ENCODE results near the gene NRG3. TPM values are rescaled to one million over a fixed set of nuclear protein-coding genes. Genes with fewer than 3 reads are reported as not detected.

NRG3 gene
- total RNA-seq, 4 donors from 2014 or later: 0.20 to 1.1 (median 0.84) TPM; not detected in 1

GRCh38 chr10:82377608-82378007, 502.6 kb downstream of the NRG3 start:
- 39 to 49% methylated on average over 4 of the region's 4 CpGs for WGBS, 2 donors
- H3K36me3 ChIP-seq: no peaks in the 10 kb centered on the region
- H3K4me3 ChIP-seq: no peak overlapping the region
- no peak overlapping the region for H3K27ac ChIP-seq
- no peak for DNase-seq (ENCODE audit: low spot score in 2 of 2)
- no peaks in the 10 kb centered on the region for H3K27me3 ChIP-seq
- H3K4me1 ChIP-seq: no peaks in the 10 kb centered on the region
- TF ChIP-seq POLR2A (IDR thresholded peaks at IDR 0.05) (no peak), CTCF (IDR thresholded peaks at IDR 0.05) (no peak), EP300 (IDR thresholded peaks at IDR 0.05) (no peak)
- no peaks in the 10 kb centered on the region for H3K9me3 ChIP-seq

- 11% methylated on average over 2 of the region's 2 CpGs for WGBS, 2 donors
- TF ChIP-seq CTCF (IDR thresholded peaks at IDR 0.05): no peak
- TF ChIP-seq EP300 (IDR thresholded peaks at IDR 0.05): no peak
- no peak for TF ChIP-seq POLR2A (IDR thresholded peaks at IDR 0.05)
- no peaks in the 10 kb centered on the region for H3K9me3 ChIP-seq
- H3K27me3 ChIP-seq: no peaks in the 10 kb centered on the region
- no peaks in the 10 kb centered on the region for H3K4me1 ChIP-seq
- no peak for DNase-seq (ENCODE audit: low spot score in 2 of 2)
- H3K27ac ChIP-seq: no peak overlapping the region
- no peaks in the 10 kb centered on the region for H3K36me3 ChIP-seq
- H3K4me3 ChIP-seq: no peak overlapping the region
Measured at GRCh38 chr10:82378146-82378545, 503.2 kb downstream of the NRG3 start.

- Histone ChIP-seq H3K27ac (no peak overlapping the region), H3K4me3 (no peak overlapping the region), H3K4me1 (no peaks in the 10 kb centered on the region), H3K36me3 (no peaks in the 10 kb centered on the region), H3K9me3 (no peaks in the 10 kb centered on the region), H3K27me3 (no peaks in the 10 kb centered on the region)
- TF ChIP-seq POLR2A (IDR thresholded peaks at IDR 0.05): no peak
- TF ChIP-seq CTCF (IDR thresholded peaks at IDR 0.05): no peak
- no peak for TF ChIP-seq EP300 (IDR thresholded peaks at IDR 0.05)
- no peak for DNase-seq (ENCODE audit: low spot score in 2 of 2)
Measured at GRCh38 chr10:82383350-82383749, 508.4 kb downstream of the NRG3 start.

- H3K36me3 ChIP-seq: no peaks in the 10 kb centered on the region
- no peaks in the 10 kb centered on the region for H3K9me3 ChIP-seq
- H3K27ac ChIP-seq: no peak overlapping the region
- 63 to 69% methylated on average over 5 of the region's 5 CpGs for WGBS, 2 donors
- no peak for DNase-seq (ENCODE audit: low spot score in 2 of 2)
- no peak overlapping the region for H3K4me3 ChIP-seq
- H3K27me3 ChIP-seq: no peaks in the 10 kb centered on the region
- H3K4me1 ChIP-seq: no peaks in the 10 kb centered on the region
- no peak for TF ChIP-seq CTCF (IDR thresholded peaks at IDR 0.05)
Measured at GRCh38 chr10:82390866-82391658, 516.1 kb downstream of the NRG3 start.

GRCh38 chr10:82391971-82392370, 517.0 kb downstream of the NRG3 start:
- TF ChIP-seq EP300 (IDR thresholded peaks at IDR 0.05) (no peak), POLR2A (IDR thresholded peaks at IDR 0.05) (no peak), CTCF (IDR thresholded peaks at IDR 0.05) (no peak)
- no peaks in the 10 kb centered on the region for H3K36me3 ChIP-seq
- no peak for DNase-seq (ENCODE audit: low spot score in 2 of 2)
- 44 to 45% methylated on average over 4 of the region's 4 CpGs for WGBS, 2 donors
- H3K27me3 ChIP-seq: no peaks in the 10 kb centered on the region
- H3K27ac ChIP-seq: no peak overlapping the region
- H3K9me3 ChIP-seq: no peaks in the 10 kb centered on the region
- no peak overlapping the region for H3K4me3 ChIP-seq
- no peaks in the 10 kb centered on the region for H3K4me1 ChIP-seq

Data from tibial nerve (tissue), 4 donors.